ENCODE data around the gene KLHDC4.

DNA sequence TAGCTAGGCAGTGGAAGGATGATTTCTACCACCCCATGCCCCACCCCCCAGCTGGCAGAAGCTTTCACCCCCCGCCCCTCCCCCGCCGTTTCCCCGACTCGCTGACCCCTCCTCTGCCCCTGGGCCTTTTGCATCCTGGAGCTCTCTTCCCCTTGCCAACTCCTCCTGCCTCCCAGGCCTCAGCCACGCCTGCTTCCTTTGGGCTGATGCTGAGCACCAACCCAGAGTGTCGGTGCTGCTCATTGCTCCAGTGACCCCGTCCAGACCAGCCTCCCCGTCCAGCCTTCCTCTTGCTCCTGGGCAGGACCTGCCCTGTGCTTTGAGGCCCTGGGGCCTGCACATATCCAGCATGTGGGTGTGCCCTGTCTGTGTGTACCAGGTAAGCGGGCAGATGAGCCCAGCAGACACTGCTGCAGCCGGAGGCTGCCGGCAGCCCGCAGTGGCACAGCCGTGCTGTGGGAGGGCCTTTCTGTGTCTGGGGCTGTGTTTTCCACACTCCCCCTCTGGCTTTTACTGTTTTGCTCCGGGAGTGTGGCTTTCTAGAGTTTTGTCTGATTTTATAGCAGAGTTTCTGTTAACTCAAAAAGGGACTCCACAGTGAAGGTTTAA lies 90.6 kb downstream of the KLHDC4 start:
- TF ChIP-seq EZH2 (IDR thresholded peaks at IDR 0.05; ENCODE audit: borderline replicate concordance, low read depth, low read length, severe bottlenecking) = no peak
- TF ChIP-seq, protein P1, sequence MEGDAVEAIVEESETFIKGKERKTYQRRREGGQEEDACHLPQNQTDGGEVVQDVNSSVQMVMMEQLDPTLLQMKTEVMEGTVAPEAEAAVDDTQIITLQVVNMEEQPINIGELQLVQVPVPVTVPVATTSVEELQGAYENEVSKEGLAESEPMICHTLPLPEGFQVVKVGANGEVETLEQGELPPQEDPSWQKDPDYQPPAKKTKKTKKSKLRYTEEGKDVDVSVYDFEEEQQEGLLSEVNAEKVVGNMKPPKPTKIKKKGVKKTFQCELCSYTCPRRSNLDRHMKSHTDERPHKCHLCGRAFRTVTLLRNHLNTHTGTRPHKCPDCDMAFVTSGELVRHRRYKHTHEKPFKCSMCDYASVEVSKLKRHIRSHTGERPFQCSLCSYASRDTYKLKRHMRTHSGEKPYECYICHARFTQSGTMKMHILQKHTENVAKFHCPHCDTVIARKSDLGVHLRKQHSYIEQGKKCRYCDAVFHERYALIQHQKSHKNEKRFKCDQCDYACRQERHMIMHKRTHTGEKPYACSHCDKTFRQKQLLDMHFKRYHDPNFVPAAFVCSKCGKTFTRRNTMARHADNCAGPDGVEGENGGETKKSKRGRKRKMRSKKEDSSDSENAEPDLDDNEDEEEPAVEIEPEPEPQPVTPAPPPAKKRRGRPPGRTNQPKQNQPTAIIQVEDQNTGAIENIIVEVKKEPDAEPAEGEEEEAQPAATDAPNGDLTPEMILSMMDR (IDR thresholded peaks at IDR 0.05; ENCODE audit: borderline replicate concordance, extremely low read depth, low read length, poor library complexity, severe bottlenecking) = no peak

All from DND-41 (cell line).